GM12874 (cell line): ENCODE results near the gene KLHL17.

ENCODE experiments used
- TF ChIP-seq, protein P1 (sequence below): IDR thresholded peaks from 2 replicates; pipeline ENCODE4 v1.5.1; 2011; ENCODE audit warnings: low read depth, mild to moderate bottlenecking, control low read depth, low read length, moderate library complexity; ENCODE audit not compliant: insufficient read depth

KLHL17 gene

GRCh38 chr1:1014799-1015681 lies 54.7 kb downstream of the KLHL17 start:
- TF ChIP-seq, protein P1, sequence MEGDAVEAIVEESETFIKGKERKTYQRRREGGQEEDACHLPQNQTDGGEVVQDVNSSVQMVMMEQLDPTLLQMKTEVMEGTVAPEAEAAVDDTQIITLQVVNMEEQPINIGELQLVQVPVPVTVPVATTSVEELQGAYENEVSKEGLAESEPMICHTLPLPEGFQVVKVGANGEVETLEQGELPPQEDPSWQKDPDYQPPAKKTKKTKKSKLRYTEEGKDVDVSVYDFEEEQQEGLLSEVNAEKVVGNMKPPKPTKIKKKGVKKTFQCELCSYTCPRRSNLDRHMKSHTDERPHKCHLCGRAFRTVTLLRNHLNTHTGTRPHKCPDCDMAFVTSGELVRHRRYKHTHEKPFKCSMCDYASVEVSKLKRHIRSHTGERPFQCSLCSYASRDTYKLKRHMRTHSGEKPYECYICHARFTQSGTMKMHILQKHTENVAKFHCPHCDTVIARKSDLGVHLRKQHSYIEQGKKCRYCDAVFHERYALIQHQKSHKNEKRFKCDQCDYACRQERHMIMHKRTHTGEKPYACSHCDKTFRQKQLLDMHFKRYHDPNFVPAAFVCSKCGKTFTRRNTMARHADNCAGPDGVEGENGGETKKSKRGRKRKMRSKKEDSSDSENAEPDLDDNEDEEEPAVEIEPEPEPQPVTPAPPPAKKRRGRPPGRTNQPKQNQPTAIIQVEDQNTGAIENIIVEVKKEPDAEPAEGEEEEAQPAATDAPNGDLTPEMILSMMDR, result peak; percentile 54
